Spleen (tissue), 11 donors: ENCODE measurements around the gene SLC9A3. TPM values are rescaled to one million over a fixed set of nuclear protein-coding genes. Genes with fewer than 3 reads are reported as not detected.

Experiments
- DNase-seq: peaks from one replicate; pipeline ENCODE4 v3.0.0-alpha.2; 2020
- H3K27ac ChIP-seq, 8 donors: fragments of 200-600 bp; sonication (generic) in 7 of 8; 1 replicate in 4 of 8; 2 replicates in 4 of 8; pipeline versions ENCODE4 v1.5.0 to v1.8.0; 2016 to 2021; ENCODE audit warnings: inconsistent platforms in 4 of 8, mild to moderate bottlenecking in 4 of 8, moderate library complexity in 1 of 8
- H3K27me3 ChIP-seq, 7 donors: fragments of 200-600 bp; sonication (generic) in 6 of 7; replicated peaks in 1 of 7; 1 replicate in 4 of 7; 2 replicates in 3 of 7; pipeline versions ENCODE4 v1.5.0 to v1.8.0; 2016 to 2021; ENCODE audit warnings: inconsistent platforms in 3 of 7, mild to moderate bottlenecking in 1 of 7
- H3K36me3 ChIP-seq, 6 donors: fragments of 200-600 bp; sonication (generic) in 5 of 6; 1 replicate in 4 of 6; 2 replicates in 2 of 6; pipeline versions ENCODE4 v1.5.0 to v1.8.0; 2016 to 2021; ENCODE audit warnings: inconsistent platforms in 2 of 6
- H3K4me1 ChIP-seq, 6 donors: fragments of 200-600 bp; sonication (generic) in 5 of 6; 1 replicate in 3 of 6; 2 replicates in 3 of 6; pipeline versions ENCODE4 v1.5.0 to v1.8.0; 2016 to 2021; ENCODE audit warnings: inconsistent platforms in 3 of 6
- H3K4me3 ChIP-seq, 8 donors: fragments of 200-600 bp; sonication (generic) in 7 of 8; 1 replicate in 4 of 8; 2 replicates in 4 of 8; pipeline versions ENCODE4 v1.5.0 to v1.8.0; 2016 to 2021; ENCODE audit warnings: inconsistent platforms in 4 of 8, mild to moderate bottlenecking in 4 of 8, moderate library complexity in 2 of 8
- H3K9me3 ChIP-seq, 8 donors: fragments of 200-600 bp; sonication (generic) in 7 of 8; 1 replicate in 4 of 8; 2 replicates in 4 of 8; pipeline versions ENCODE4 v1.5.0 to v1.8.0; 2016 to 2021; ENCODE audit warnings: inconsistent platforms in 4 of 8
- CTCF ChIP-seq, 11 experiments: fragments of 200-600 bp in 7 of 11; fragments of 450-650 bp in 4 of 11; sonication (generic) in 4 of 11; IDR thresholded peaks in 8 of 11; conservative IDR thresholded peaks in 3 of 11; 1 replicate in 7 of 11; 2 replicates in 4 of 11; pipeline versions ENCODE4 v1.4.0 to v1.8.0; 2016 to 2021; ENCODE audit warnings: antibody characterized with exemption in 11 of 11, inconsistent platforms in 4 of 11, mild to moderate bottlenecking in 1 of 11
- POLR2A ChIP-seq, 3 donors: fragments of 450-650 bp; IDR thresholded peaks; one replicate each; pipeline ENCODE4 v1.5.1; 2017; ENCODE audit warnings: antibody characterized with exemption in 3 of 3, mild to moderate bottlenecking in 1 of 3
- POLR2AphosphoS5 ChIP-seq, 3 donors: sonication (generic); formaldehyde crosslinking; IDR thresholded peaks; one replicate each; pipeline ENCODE4 v1.5.1; 2017; ENCODE audit warnings: antibody characterized with exemption in 3 of 3
- WGBS, 5 donors: extraction: QIAGEN DNeasy Blood & Tissue Kit in 3 of 5; methylation state at CpG; one replicate each; pipeline versions ENCODE4 v1.1.5 to v1.1.7; 2013 to 2018; 5-methylcytosine and 5-hydroxymethylcytosine counted together
- intact Hi-C: fragments of 100-400 bp; cut with DNase I; formaldehyde crosslinking; loops from one replicate; pipeline ENCODE4 v1.15.0; 2023; ENCODE audit warnings: low total_unique reads
- polyA plus RNA-seq, 3 donors: library from polyadenylated mRNA; stranded (reverse); fragments of 200-250 nt; gene quantifications; one replicate each; pipeline ENCODE4 v1.2.1, GENCODE V29; 2013
- total RNA-seq, 7 donors: library from RNA; depleted of rRNA in 3 of 7; stranded (reverse); fragments of >200 nt in 3 of 7; fragmentation: NEBNext Ultra II Directional in 4 of 7; extraction: Animal tissue kit (Norgen Biotek cat#: 25700) in 4 of 7; gene quantifications; one replicate each; pipeline versions ENCODE4 v1.1.0 to v1.2.1, GENCODE V29; 2016 to 2021
- donor health status: healthy with polysubstance abuse.
- donor health status: DM: no; HTN: no; CAD: no; lungs with moderate emphysema.
- donor health status: DM: no; HTN: no; CAD: no.
- donor health status: Bipolar disorder and iron deficiency.
- donor health status: healthy.
- donor health status: DM: no; HTN: no; CAD: no.
- donor health status: DM: yes; HTN: yes; CAD: no.

SLC9A3 gene
- total and polyA plus RNA-seq, 10 donors, result 1.0 to 3.2 (median 1.5) TPM

- intact Hi-C loops, result no loop called here
- no peak overlapping the region for H3K27ac ChIP-seq
- no peaks in the 10 kb centered on the region for H3K9me3 ChIP-seq
- H3K4me1 ChIP-seq, result peaks cover 0 to 10% (median 4%) of the 10 kb centered on the region in 6 donors
- 26 to 46% (median 37%) methylated on average over 5 of the region's 5 CpGs for WGBS, 5 donors
- peaks cover 0 to 24% (median 0%) of the 10 kb centered on the region in 6 donors for H3K36me3 ChIP-seq
- no peak overlapping the region for H3K4me3 ChIP-seq
- TF ChIP-seq POLR2A (IDR thresholded peaks at IDR 0.05), result no peak
- TF ChIP-seq POLR2AphosphoS5 (IDR thresholded peaks at IDR 0.05), result no peak
- TF ChIP-seq CTCF (IDR thresholded peaks at IDR 0.05 in 8 of 11, conservative IDR thresholded peaks at IDR 0.05 in 3 of 11), result peak in 1 of 11 experiments; percentile 8
- H3K27me3 ChIP-seq, result peaks cover 0 to 3% (median 0%) of the 10 kb centered on the region in 7 donors
- no peak for DNase-seq
These were observed 98.5 kb downstream of the SLC9A3 start for GRCh38 chr5:425714-426113.

DNA sequence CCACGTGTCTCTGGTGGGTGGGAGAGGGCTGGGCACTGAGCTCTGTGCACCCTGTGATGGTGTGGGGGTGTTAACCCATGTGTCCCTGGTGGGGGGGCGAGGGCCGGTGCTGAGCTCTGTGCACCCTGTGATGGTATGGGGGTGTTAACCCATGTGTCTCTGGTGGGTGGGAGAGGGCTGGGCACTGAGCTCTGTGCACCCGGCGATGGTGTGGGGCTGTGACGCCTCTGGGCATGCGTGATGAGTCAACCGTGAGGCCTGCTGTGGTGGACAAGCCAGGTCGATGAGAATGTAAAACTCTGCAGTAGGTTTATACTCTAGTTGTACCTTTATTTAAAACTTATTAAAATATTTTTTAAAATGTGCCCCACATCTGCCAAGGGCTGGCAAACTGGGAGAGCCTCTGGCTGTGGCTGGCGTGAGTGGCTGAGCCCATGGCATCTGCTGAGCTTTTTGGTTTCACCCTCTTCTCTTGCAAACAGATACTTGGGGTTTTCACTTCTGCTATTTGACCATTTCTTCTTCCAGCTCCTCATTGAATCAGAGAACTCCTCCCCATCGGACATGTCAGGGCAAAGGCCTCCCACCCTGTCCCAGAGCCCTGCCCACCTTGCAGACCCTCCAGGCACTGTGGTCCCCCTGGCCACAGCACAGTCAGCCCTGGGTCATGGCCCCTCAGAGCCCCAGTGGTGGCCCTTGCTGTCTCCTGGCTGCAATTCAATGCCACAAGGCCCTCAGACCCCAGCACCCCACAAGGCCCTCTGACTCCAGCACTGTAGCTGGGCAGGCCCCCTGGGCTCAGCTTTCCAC, 99.7 kb downstream of the SLC9A3 start:
- H3K27ac ChIP-seq, result peak overlapping the region in 1 of 8 donors; percentile 28
- 54 to 78% (median 72%) methylated on average over 9 to 11 of the region's 11 CpGs for WGBS, 5 donors

DNA sequence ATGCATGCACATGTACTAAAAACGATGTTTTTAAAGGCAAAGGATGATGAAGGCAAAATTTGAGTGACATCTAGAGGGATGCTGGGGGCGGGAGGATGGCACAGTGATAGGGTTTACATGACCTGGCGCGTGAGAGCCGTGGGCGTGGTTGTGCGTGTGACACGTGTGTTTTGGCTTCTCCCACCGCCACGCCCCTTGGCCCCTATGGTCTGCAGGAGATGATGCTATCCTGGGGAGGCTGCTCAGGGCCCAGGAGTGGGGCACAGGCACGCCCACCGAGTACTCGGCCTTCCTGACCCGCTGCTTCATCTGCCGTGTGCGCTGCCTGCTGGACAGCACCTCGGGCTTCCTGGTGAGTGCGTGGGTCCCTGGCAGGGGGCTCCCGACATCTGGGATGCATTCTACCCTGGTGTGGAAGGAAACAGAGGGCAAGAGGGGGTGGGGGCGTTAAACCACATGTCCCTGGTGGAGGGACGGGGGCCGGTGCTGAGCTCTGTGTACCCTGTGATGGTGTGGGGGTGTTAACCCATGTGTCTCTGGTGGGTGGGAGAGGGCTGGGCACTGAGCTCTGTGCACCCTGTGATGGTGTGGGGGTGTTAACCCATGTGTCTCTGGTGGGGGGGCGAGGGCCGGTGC, 100.5 kb downstream of the SLC9A3 start:
- H3K4me1 ChIP-seq, result peaks cover 0 to 10% (median 4%) of the 10 kb centered on the region in 6 donors
- DNase-seq, result no peak
- intact Hi-C loops, result no loop called here
- no peak overlapping the region for H3K27ac ChIP-seq
- H3K4me3 ChIP-seq, result no peak overlapping the region
- no peaks in the 10 kb centered on the region for H3K9me3 ChIP-seq
- no peak for TF ChIP-seq POLR2AphosphoS5 (IDR thresholded peaks at IDR 0.05)
- TF ChIP-seq CTCF (IDR thresholded peaks at IDR 0.05 in 8 of 11, conservative IDR thresholded peaks at IDR 0.05 in 3 of 11), result no peak
- no peak for TF ChIP-seq POLR2A (IDR thresholded peaks at IDR 0.05)
- H3K36me3 ChIP-seq, result peaks cover 0 to 16% (median 0%) of the 10 kb centered on the region in 6 donors
- peaks cover 0 to 3% (median 0%) of the 10 kb centered on the region in 7 donors for H3K27me3 ChIP-seq
- WGBS, 5 donors, result 72 to 83% (median 79%) methylated on average over 20 to 24 of the region's 24 CpGs

More for the DNA sequence above, 99.7 kb downstream of the SLC9A3 start:
- peak; percentile 74 for DNase-seq
- no peak for TF ChIP-seq CTCF (IDR thresholded peaks at IDR 0.05 in 8 of 11, conservative IDR thresholded peaks at IDR 0.05 in 3 of 11)
- no peak for TF ChIP-seq POLR2AphosphoS5 (IDR thresholded peaks at IDR 0.05)
- TF ChIP-seq POLR2A (IDR thresholded peaks at IDR 0.05), result no peak
- Histone ChIP-seq H3K4me1 (peaks cover 0 to 10% (median 4%) of the 10 kb centered on the region in 6 donors), H3K27me3 (peaks cover 0 to 3% (median 0%) of the 10 kb centered on the region in 7 donors), H3K9me3 (no peaks in the 10 kb centered on the region), H3K36me3 (peaks cover 0 to 16% (median 0%) of the 10 kb centered on the region in 6 donors), H3K4me3 (no peak overlapping the region)
- intact Hi-C loops, result no loop called here

DNA sequence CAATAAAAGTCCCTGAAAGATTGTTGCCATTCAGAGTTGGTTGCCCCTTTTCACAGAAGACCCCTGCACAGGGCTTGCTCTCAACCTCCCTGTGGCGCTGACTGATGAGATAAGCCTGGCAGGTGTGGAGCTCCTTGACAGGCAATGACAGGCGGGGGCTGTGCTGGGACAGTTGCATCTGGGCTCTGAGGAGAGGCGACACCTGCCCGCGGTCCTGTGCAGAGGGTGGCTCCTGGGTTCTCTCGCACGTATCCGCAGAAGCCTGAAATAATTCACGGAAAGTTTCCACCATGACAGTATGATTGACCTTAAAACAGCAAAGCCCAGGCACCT, 101.0 kb downstream of the SLC9A3 start:
- H3K4me1 ChIP-seq, result peaks cover 0 to 10% (median 4%) of the 10 kb centered on the region in 6 donors
- DNase-seq, result peak; percentile 66
- TF ChIP-seq CTCF (IDR thresholded peaks at IDR 0.05 in 8 of 11, conservative IDR thresholded peaks at IDR 0.05 in 3 of 11), result no peak
- no peak for TF ChIP-seq POLR2A (IDR thresholded peaks at IDR 0.05)
- no peak for TF ChIP-seq POLR2AphosphoS5 (IDR thresholded peaks at IDR 0.05)
- peaks cover 0 to 3% (median 0%) of the 10 kb centered on the region in 7 donors for H3K27me3 ChIP-seq
- WGBS, 5 donors, result 83 to 91% (median 90%) methylated on average over 9 of the region's 9 CpGs
- intact Hi-C loops, result no loop called here
- no peak overlapping the region for H3K4me3 ChIP-seq
- H3K36me3 ChIP-seq, result peaks cover 0 to 13% (median 0%) of the 10 kb centered on the region in 6 donors
- no peak overlapping the region for H3K27ac ChIP-seq
- no peaks in the 10 kb centered on the region for H3K9me3 ChIP-seq
